Measurements from ENCODE around the gene DLL3. TPM values are rescaled to one million over a fixed set of nuclear protein-coding genes. Genes with fewer than 3 reads are reported as not detected.

Gene DLL3
- total RNA-seq, 1 donor from 2014 or later, result not detected

DNA sequence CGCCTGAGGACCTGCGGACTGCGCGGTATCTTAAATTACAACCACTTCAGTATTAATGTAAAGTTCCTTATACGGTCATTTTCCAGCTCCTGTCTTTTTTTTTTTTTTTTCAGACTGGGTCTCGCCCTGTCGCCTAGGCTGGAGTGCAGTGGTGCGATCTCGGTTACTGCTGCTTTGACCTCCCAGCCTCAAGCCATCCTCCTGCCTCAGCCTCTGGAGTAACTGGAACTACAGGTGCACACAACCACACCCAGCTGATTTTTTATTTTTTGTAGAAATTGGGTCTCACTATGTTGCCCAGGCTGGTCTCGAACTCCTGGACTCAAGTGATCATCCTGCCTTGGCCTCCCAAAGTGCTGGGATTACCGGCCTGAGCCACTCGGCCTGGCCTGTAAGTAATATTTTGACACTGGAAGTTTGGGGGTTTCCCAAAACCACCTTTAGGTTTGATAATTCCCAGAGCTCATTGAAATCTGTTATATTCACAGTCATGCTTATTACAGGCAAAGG lies 34.3 kb downstream of the DLL3 start:
- H3K9me3 ChIP-seq, result no peaks in the 10 kb centered on the region
- no peaks in the 10 kb centered on the region for H3K36me3 ChIP-seq
- TF ChIP-seq POLR2A (IDR thresholded peaks at IDR 0.05), result no peak
- no peak for TF ChIP-seq POLR2AphosphoS5 (IDR thresholded peaks at IDR 0.05; ENCODE audit: insufficient read depth in 1 of 2, low read depth in 1 of 2)
- TF ChIP-seq, protein P1, sequence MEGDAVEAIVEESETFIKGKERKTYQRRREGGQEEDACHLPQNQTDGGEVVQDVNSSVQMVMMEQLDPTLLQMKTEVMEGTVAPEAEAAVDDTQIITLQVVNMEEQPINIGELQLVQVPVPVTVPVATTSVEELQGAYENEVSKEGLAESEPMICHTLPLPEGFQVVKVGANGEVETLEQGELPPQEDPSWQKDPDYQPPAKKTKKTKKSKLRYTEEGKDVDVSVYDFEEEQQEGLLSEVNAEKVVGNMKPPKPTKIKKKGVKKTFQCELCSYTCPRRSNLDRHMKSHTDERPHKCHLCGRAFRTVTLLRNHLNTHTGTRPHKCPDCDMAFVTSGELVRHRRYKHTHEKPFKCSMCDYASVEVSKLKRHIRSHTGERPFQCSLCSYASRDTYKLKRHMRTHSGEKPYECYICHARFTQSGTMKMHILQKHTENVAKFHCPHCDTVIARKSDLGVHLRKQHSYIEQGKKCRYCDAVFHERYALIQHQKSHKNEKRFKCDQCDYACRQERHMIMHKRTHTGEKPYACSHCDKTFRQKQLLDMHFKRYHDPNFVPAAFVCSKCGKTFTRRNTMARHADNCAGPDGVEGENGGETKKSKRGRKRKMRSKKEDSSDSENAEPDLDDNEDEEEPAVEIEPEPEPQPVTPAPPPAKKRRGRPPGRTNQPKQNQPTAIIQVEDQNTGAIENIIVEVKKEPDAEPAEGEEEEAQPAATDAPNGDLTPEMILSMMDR (IDR thresholded peaks at IDR 0.05), result no peak
- DNase-seq (ENCODE audit: extremely low spot score in 2 of 2), result no peak
- intact Hi-C loops (cut with DNase I), result loop anchor here (5.0 to 10.0 kb wide), 2 partner anchors 56 to 138 kb away; partner anchors contain the start of genes MED29 and PAF1
- H3K4me3 ChIP-seq, result peak overlapping the region in 1 of 2 donors; percentile 71
- H3K27ac ChIP-seq, result peak overlapping the region; percentile 82
- H3K4me1 ChIP-seq, result peaks cover 16% of the 10 kb centered on the region
- no peaks in the 10 kb centered on the region for H3K27me3 ChIP-seq

DNA sequence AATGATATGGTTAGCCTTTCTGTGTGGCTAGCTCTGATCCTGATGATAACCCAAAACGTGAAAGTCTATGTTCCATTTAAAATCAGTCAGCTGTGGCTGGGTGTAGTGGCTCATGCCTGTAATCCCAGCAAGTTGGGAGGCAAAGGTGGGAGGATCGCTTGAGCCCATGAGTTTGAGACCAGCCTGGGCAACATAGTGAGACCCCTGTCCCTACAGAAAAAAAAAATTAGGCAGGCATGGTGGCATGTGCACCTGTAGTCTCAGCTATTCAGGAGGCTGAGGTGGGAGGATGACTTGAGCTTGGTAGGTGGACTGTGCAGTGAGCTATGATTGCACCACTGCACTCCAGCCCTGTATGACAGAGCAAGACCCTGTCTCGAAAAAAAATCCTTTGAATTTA lies 35.0 kb downstream of the DLL3 start:
- H3K4me3 ChIP-seq, result no peak overlapping the region
- no peaks in the 10 kb centered on the region for H3K9me3 ChIP-seq
- TF ChIP-seq, protein P1 (IDR thresholded peaks at IDR 0.05), result no peak
- TF ChIP-seq POLR2AphosphoS5 (IDR thresholded peaks at IDR 0.05; ENCODE audit: insufficient read depth in 1 of 2, low read depth in 1 of 2) (no peak), POLR2A (IDR thresholded peaks at IDR 0.05) (no peak)
- H3K27ac ChIP-seq, result no peak overlapping the region
- H3K27me3 ChIP-seq, result no peaks in the 10 kb centered on the region
- intact Hi-C loops (cut with DNase I), result loop anchor here (5.0 to 10.0 kb wide), 2 partner anchors 56 to 139 kb away; partner anchors contain the start of genes MED29 and PAF1
- no peaks in the 10 kb centered on the region for H3K36me3 ChIP-seq
- DNase-seq (ENCODE audit: extremely low spot score in 2 of 2), result no peak
- peaks cover 22% of the 10 kb centered on the region for H3K4me1 ChIP-seq

DNA sequence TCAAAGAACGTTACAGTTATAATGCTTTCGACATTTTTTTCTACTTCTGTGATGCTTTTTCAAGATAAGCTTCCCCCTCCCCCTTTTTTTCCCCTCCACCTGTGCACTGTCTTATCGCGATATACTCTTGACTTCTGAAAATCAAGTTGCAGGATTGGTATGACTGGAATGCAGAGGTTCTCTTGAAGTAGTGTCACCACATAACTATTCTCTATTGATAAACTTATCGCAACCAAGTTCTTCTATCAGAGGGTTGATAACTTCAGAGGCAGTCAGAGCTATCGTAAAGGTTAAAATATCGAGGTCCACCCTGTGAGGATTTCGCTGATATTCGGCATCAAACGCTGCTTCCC lies 40.4 kb downstream of the DLL3 start:
- TF ChIP-seq POLR2A (IDR thresholded peaks at IDR 0.05) (no peak), POLR2AphosphoS5 (IDR thresholded peaks at IDR 0.05; ENCODE audit: insufficient read depth in 1 of 2, low read depth in 1 of 2) (no peak)
- TF ChIP-seq, protein P1 (IDR thresholded peaks at IDR 0.05), result no peak
- Histone ChIP-seq H3K4me3 (peak overlapping the region; percentile 66 to 99), H3K27me3 (no peaks in the 10 kb centered on the region), H3K36me3 (no peaks in the 10 kb centered on the region), H3K9me3 (no peaks in the 10 kb centered on the region), H3K27ac (peak overlapping the region; percentile 93), H3K4me1 (peaks cover 10% of the 10 kb centered on the region)
- DNase-seq (ENCODE audit: extremely low spot score in 2 of 2), result no peak
- intact Hi-C loops (cut with DNase I), result loop anchor here (10.0 kb wide), 1 partner anchor 144 kb away; the partner anchor contains the start of genes MED29 and PAF1

DNA sequence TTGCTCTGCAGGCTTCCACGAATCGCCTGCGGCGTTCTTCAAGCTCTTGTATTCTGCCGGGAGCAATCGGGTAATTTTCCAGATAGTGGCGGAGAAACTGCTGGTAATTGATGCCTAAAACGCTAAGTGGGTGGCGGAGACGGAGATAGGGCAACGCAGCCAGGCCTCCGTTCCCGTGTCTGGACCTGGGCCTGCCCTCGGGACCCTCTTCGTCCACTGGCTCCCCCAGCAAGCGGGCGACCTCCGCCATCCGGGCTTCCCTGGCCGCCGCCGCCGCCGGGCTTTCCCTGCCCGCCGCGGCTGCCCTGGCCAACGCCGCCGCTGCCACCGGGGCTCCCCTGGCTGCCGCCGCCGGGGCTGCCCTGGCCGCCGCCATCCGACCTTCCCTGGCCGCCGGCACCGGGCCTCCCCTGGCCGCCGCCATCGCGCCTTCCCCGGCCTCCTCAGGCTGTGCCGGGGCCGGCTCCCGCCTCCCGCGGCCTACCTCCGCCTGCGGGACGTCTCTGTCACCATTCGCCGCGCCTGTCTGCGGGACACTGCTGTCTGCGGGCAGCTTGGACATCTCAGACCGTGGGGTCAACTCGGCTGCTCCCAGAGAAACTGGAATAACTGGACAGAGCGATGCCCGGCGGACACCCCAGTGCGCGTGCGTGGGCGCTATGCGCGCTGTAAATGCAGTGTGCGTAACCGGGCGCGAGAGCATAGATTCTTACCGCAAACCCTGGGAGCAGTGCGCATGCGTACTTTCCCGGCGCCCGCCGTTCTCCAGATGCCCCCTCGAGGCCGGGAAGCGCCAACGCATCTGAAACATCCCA lies 41.0 kb downstream of the DLL3 start, which contains the start of gene EID2:
Gene EID2 (minus strand): TSS at position 644 of the 815 bp plus-strand sequence. CDS start 82 bp downstream, at position 562.
- intact Hi-C loops (cut with DNase I), result loop anchor here (10.0 kb wide), 1 partner anchor 145 kb away; the partner anchor contains the start of genes MED29 and PAF1
- peak within 1 kb of the TSS; percentile 66 to 99 for H3K4me3 ChIP-seq
- H3K36me3 ChIP-seq, result no peaks in the 10 kb centered on the region
- TF ChIP-seq POLR2AphosphoS5 (IDR thresholded peaks at IDR 0.05; ENCODE audit: insufficient read depth in 1 of 2, low read depth in 1 of 2), result peak; percentile 96 to 99
- TF ChIP-seq POLR2A (IDR thresholded peaks at IDR 0.05), result peak in 1 of 2 donors; percentile 82
- TF ChIP-seq, protein P1 (IDR thresholded peaks at IDR 0.05), result peak; percentile 86 to 93 (median 89)
- H3K9me3 ChIP-seq, result no peaks in the 10 kb centered on the region
- peaks cover 10% of the 10 kb centered on the region for H3K4me1 ChIP-seq
- peak within 1 kb of the TSS; percentile 93 for H3K27ac ChIP-seq
- DNase-seq (ENCODE audit: extremely low spot score in 2 of 2), result peak in 1 of 2 donors; percentile 96
- no peaks in the 10 kb centered on the region for H3K27me3 ChIP-seq
